ENCODE results near the gene WNT11.

The WNT11 gene

GRCh38 chr11:76206327-76207081 lies at the start of gene WNT11:
Gene WNT11, minus strand, starts transcription at chr11:76206502. Its CDS starts 95 bp downstream, at chr11:76206407.
- peak within 1 kb of the TSS; percentile 82 for H3K4me3 Mint-ChIP-seq
- H3K36me3 Mint-ChIP-seq (ENCODE audit: low read depth) = no peaks in the 10 kb centered on the region
- intact Hi-C loops (cut with micrococcal nuclease) = loop anchor here (1.0 to 5.0 kb wide), 3 partner anchors 28 to 476 kb away; no protein-coding TSS in a partner anchor
- H3K9me3 Mint-ChIP-seq = no peaks in the 10 kb centered on the region
- H3K27me3 Mint-ChIP-seq = peaks cover 81% of the 10 kb centered on the region
- peaks cover 52% of the 10 kb centered on the region for H3K4me1 Mint-ChIP-seq (ENCODE audit: low read depth)
- peak within 1 kb of the TSS; percentile 31 for H3K27ac Mint-ChIP-seq

GRCh38 chr11:76253416-76253815 lies 47.1 kb upstream of the WNT11 start:
- no peaks in the 10 kb centered on the region for H3K36me3 Mint-ChIP-seq (ENCODE audit: low read depth)
- H3K27me3 Mint-ChIP-seq = no peaks in the 10 kb centered on the region
- no peak overlapping the region for H3K4me3 Mint-ChIP-seq
- H3K9me3 Mint-ChIP-seq = no peaks in the 10 kb centered on the region
- intact Hi-C loops (cut with micrococcal nuclease) = no loop called here
- H3K27ac Mint-ChIP-seq = no peak overlapping the region
- H3K4me1 Mint-ChIP-seq (ENCODE audit: low read depth) = peaks cover 38% of the 10 kb centered on the region

GRCh38 chr11:76252631-76253070 lies 46.3 kb upstream of the WNT11 start:
- no peak overlapping the region for H3K4me3 Mint-ChIP-seq
- no peaks in the 10 kb centered on the region for H3K9me3 Mint-ChIP-seq
- intact Hi-C loops (cut with micrococcal nuclease) = no loop called here
- H3K27ac Mint-ChIP-seq = peak overlapping the region; percentile 24
- H3K4me1 Mint-ChIP-seq (ENCODE audit: low read depth) = peaks cover 38% of the 10 kb centered on the region
- no peaks in the 10 kb centered on the region for H3K27me3 Mint-ChIP-seq
- H3K36me3 Mint-ChIP-seq (ENCODE audit: low read depth) = no peaks in the 10 kb centered on the region

- intact Hi-C loops (cut with micrococcal nuclease) = no loop called here
- no peak overlapping the region for H3K27ac Mint-ChIP-seq
- no peak overlapping the region for H3K4me3 Mint-ChIP-seq
- peaks cover 38% of the 10 kb centered on the region for H3K4me1 Mint-ChIP-seq (ENCODE audit: low read depth)
- no peaks in the 10 kb centered on the region for H3K36me3 Mint-ChIP-seq (ENCODE audit: low read depth)
- H3K9me3 Mint-ChIP-seq = no peaks in the 10 kb centered on the region
- no peaks in the 10 kb centered on the region for H3K27me3 Mint-ChIP-seq
Measured at GRCh38 chr11:76251576-76251975, 45.3 kb upstream of the WNT11 start.

GRCh38 chr11:76251226-76251575 lies 44.9 kb upstream of the WNT11 start:
- H3K4me1 Mint-ChIP-seq (ENCODE audit: low read depth) = peaks cover 38% of the 10 kb centered on the region
- intact Hi-C loops (cut with micrococcal nuclease) = no loop called here
- H3K36me3 Mint-ChIP-seq (ENCODE audit: low read depth) = no peaks in the 10 kb centered on the region
- H3K4me3 Mint-ChIP-seq = no peak overlapping the region
- no peak overlapping the region for H3K27ac Mint-ChIP-seq
- no peaks in the 10 kb centered on the region for H3K27me3 Mint-ChIP-seq
- H3K9me3 Mint-ChIP-seq = no peaks in the 10 kb centered on the region

- Mint-ChIP-seq H3K4me3 (no peak overlapping the region), H3K27me3 (peaks cover 1% of the 10 kb centered on the region), H3K4me1 (ENCODE audit: low read depth) (peaks cover 38% of the 10 kb centered on the region), H3K36me3 (ENCODE audit: low read depth) (no peaks in the 10 kb centered on the region), H3K27ac (no peak overlapping the region), H3K9me3 (no peaks in the 10 kb centered on the region)
- intact Hi-C loops (cut with micrococcal nuclease) = no loop called here
Measured at GRCh38 chr11:76250520-76251225, 44.4 kb upstream of the WNT11 start.

GRCh38 chr11:76249195-76249741 lies 43.0 kb upstream of the WNT11 start:
- peaks cover 38% of the 10 kb centered on the region for H3K4me1 Mint-ChIP-seq (ENCODE audit: low read depth)
- H3K27me3 Mint-ChIP-seq = peaks cover 5% of the 10 kb centered on the region
- H3K9me3 Mint-ChIP-seq = no peaks in the 10 kb centered on the region
- intact Hi-C loops (cut with micrococcal nuclease) = no loop called here
- H3K4me3 Mint-ChIP-seq = no peak overlapping the region
- H3K27ac Mint-ChIP-seq = no peak overlapping the region
- no peaks in the 10 kb centered on the region for H3K36me3 Mint-ChIP-seq (ENCODE audit: low read depth)

GRCh38 chr11:76248210-76248609 lies 41.9 kb upstream of the WNT11 start:
- peaks cover 11% of the 10 kb centered on the region for H3K27me3 Mint-ChIP-seq
- intact Hi-C loops (cut with micrococcal nuclease) = no loop called here
- no peaks in the 10 kb centered on the region for H3K36me3 Mint-ChIP-seq (ENCODE audit: low read depth)
- H3K4me3 Mint-ChIP-seq = no peak overlapping the region
- H3K27ac Mint-ChIP-seq = no peak overlapping the region
- H3K4me1 Mint-ChIP-seq (ENCODE audit: low read depth) = peaks cover 38% of the 10 kb centered on the region
- no peaks in the 10 kb centered on the region for H3K9me3 Mint-ChIP-seq

- Mint-ChIP-seq H3K36me3 (ENCODE audit: low read depth) (no peaks in the 10 kb centered on the region), H3K4me3 (no peak overlapping the region), H3K27ac (no peak overlapping the region), H3K27me3 (peaks cover 14% of the 10 kb centered on the region), H3K9me3 (no peaks in the 10 kb centered on the region), H3K4me1 (ENCODE audit: low read depth) (peaks cover 31% of the 10 kb centered on the region)
- intact Hi-C loops (cut with micrococcal nuclease) = no loop called here
Measured at GRCh38 chr11:76247091-76247490, 40.8 kb upstream of the WNT11 start.

GRCh38 chr11:76246271-76246933 lies 40.1 kb upstream of the WNT11 start:
- H3K9me3 Mint-ChIP-seq = no peaks in the 10 kb centered on the region
- H3K4me1 Mint-ChIP-seq (ENCODE audit: low read depth) = peaks cover 25% of the 10 kb centered on the region
- intact Hi-C loops (cut with micrococcal nuclease) = no loop called here
- no peak overlapping the region for H3K4me3 Mint-ChIP-seq
- H3K27ac Mint-ChIP-seq = no peak overlapping the region
- no peaks in the 10 kb centered on the region for H3K36me3 Mint-ChIP-seq (ENCODE audit: low read depth)
- peaks cover 16% of the 10 kb centered on the region for H3K27me3 Mint-ChIP-seq

- Mint-ChIP-seq H3K27me3 (peaks cover 18% of the 10 kb centered on the region), H3K4me1 (ENCODE audit: low read depth) (peaks cover 18% of the 10 kb centered on the region), H3K4me3 (no peak overlapping the region), H3K9me3 (no peaks in the 10 kb centered on the region), H3K27ac (no peak overlapping the region), H3K36me3 (ENCODE audit: low read depth) (no peaks in the 10 kb centered on the region)
- intact Hi-C loops (cut with micrococcal nuclease) = no loop called here
Measured at GRCh38 chr11:76245720-76246119, 39.4 kb upstream of the WNT11 start.

- Mint-ChIP-seq H3K27ac (no peak overlapping the region), H3K4me1 (ENCODE audit: low read depth) (peaks cover 5% of the 10 kb centered on the region), H3K4me3 (no peak overlapping the region), H3K9me3 (no peaks in the 10 kb centered on the region), H3K36me3 (ENCODE audit: low read depth) (no peaks in the 10 kb centered on the region), H3K27me3 (peaks cover 23% of the 10 kb centered on the region)
- intact Hi-C loops (cut with micrococcal nuclease) = no loop called here
Measured at GRCh38 chr11:76244316-76244851, 38.1 kb upstream of the WNT11 start.

- H3K36me3 Mint-ChIP-seq (ENCODE audit: low read depth) = no peaks in the 10 kb centered on the region
- H3K27ac Mint-ChIP-seq = no peak overlapping the region
- no peak overlapping the region for H3K4me3 Mint-ChIP-seq
- peaks cover under 1% of the 10 kb centered on the region for H3K4me1 Mint-ChIP-seq (ENCODE audit: low read depth)
- intact Hi-C loops (cut with micrococcal nuclease) = no loop called here
- H3K9me3 Mint-ChIP-seq = no peaks in the 10 kb centered on the region
- peaks cover 23% of the 10 kb centered on the region for H3K27me3 Mint-ChIP-seq
Measured at GRCh38 chr11:76243957-76244285, 37.6 kb upstream of the WNT11 start.
